MCF 10A (cell line): ENCODE results near the gene FOXP1. TPM values are rescaled to one million over a fixed set of nuclear protein-coding genes. Genes with fewer than 3 reads are reported as not detected.

Source experiments
- BruUV-seq: library from RNA; stranded (reverse); fragments of 400-500 nt; replicated peaks from 2 replicates; lab custom pipeline; 2021; lab: Mats Ljungman, UMichigan
- CTCF ChIA-PET: fragments of 300-600 bp; sonication (Branson Sonifier 250); formaldehyde crosslinking; extraction: SDS; loops from one replicate; lab custom pipeline; 2021; ENCODE audit warnings: antibody characterized with exemption, inconsistent platforms; lab: Yijun Ruan, JAX
- POLR2A ChIA-PET: fragments of 300-600, 350-650 bp; sonication (Branson Sonifier 250); formaldehyde crosslinking; extraction: SDS; loops from one replicate; lab custom pipeline; 2020; ENCODE audit warnings: antibody characterized with exemption, inconsistent platforms; lab: Yijun Ruan, JAX
- DNase-seq: peaks from one replicate; pipeline ENCODE4 v3.0.0-alpha.2; 2018; ENCODE audit not compliant: unreplicated experiment
- H3K27ac Mint-ChIP-seq: one replicate; pipeline ENCODE4 v1.8.0; 2022; ENCODE audit warnings: mild to moderate bottlenecking, low read depth, mixed read lengths; ENCODE audit not compliant: unreplicated experiment
- H3K27me3 Mint-ChIP-seq: one replicate; pipeline ENCODE4 v1.8.0; 2022; ENCODE audit warnings: mixed read lengths; ENCODE audit not compliant: insufficient read depth, unreplicated experiment
- H3K36me3 Mint-ChIP-seq: one replicate; pipeline ENCODE4 v1.8.0; 2022; ENCODE audit warnings: mild to moderate bottlenecking, moderate library complexity, mixed read lengths; ENCODE audit not compliant: insufficient read depth, unreplicated experiment
- H3K4me1 Mint-ChIP-seq: one replicate; pipeline ENCODE4 v1.8.0; 2022; ENCODE audit warnings: mixed read lengths; ENCODE audit not compliant: insufficient read depth, unreplicated experiment
- H3K4me3 Mint-ChIP-seq: one replicate; pipeline ENCODE4 v1.8.0; 2022; ENCODE audit warnings: mild to moderate bottlenecking, moderate library complexity, mixed read lengths; ENCODE audit not compliant: unreplicated experiment
- H3K9me3 Mint-ChIP-seq: one replicate; pipeline ENCODE4 v1.8.0; 2022; ENCODE audit warnings: mixed read lengths; ENCODE audit not compliant: unreplicated experiment
- CTCF ChIP-seq: fragments of 200-600 bp; IDR thresholded peaks from one replicate; pipeline ENCODE4 v1.8.0; 2022; ENCODE audit warnings: antibody characterized with exemption, mild to moderate bottlenecking; ENCODE audit not compliant: unreplicated experiment
- intact Hi-C: fragments of 100-400 bp; cut with micrococcal nuclease; formaldehyde crosslinking; loops from 2 replicates; pipeline ENCODE4 v1.14.1; 2022
- total RNA-seq: library from RNA; stranded (reverse); gene quantifications from 2 replicates; pipeline ENCODE4 v1.2.3, GENCODE V29; 2022

FOXP1 gene
- total RNA-seq, 1 experiment from 2014 or later = 49.0 TPM

GRCh38 chr3:71152039-71152891 lies 431.3 kb downstream of the FOXP1 start:
- no TSS peak for BruUV-seq

GRCh38 chr3:71149959-71150954 lies 433.3 kb downstream of the FOXP1 start:
- no TSS peak for BruUV-seq

More at GRCh38 chr3:71152039-71152891, 431.3 kb downstream of the FOXP1 start:
- ChIA-PET POLR2A (interaction anchor here (0.7 kb wide), 1 partner anchor 295 kb away, joined by 3 read pairs; no protein-coding TSS in a partner anchor), CTCF (interaction anchor here (0.6 to 0.9 kb wide), 3 partner anchors 9 to 622 kb away, joined by 3 read pairs; no protein-coding TSS in a partner anchor)
- intact Hi-C loops = no loop called here
- DNase-seq = no peak
- Mint-ChIP-seq H3K27ac (no peak overlapping the region), H3K27me3 (no peaks in the 10 kb centered on the region), H3K4me3 (no peak overlapping the region), H3K9me3 (no peaks in the 10 kb centered on the region), H3K36me3 (peaks cover 6% of the 10 kb centered on the region), H3K4me1 (peaks cover 11% of the 10 kb centered on the region)
- no peak for TF ChIP-seq CTCF

GRCh38 chr3:71148455-71149060 lies 435.0 kb downstream of the FOXP1 start:
- Mint-ChIP-seq H3K4me3 (no peak overlapping the region), H3K4me1 (peaks cover 5% of the 10 kb centered on the region), H3K27me3 (no peaks in the 10 kb centered on the region), H3K27ac (no peak overlapping the region), H3K9me3 (no peaks in the 10 kb centered on the region), H3K36me3 (no peaks in the 10 kb centered on the region)
- no TSS peak for BruUV-seq
- CTCF ChIA-PET = interaction anchor here (0.6 kb wide), 1 partner anchor 595 kb away, joined by 3 read pairs; no protein-coding TSS in a partner anchor
- intact Hi-C loops = no loop called here
- no peak for TF ChIP-seq CTCF
- no peak for DNase-seq
- POLR2A ChIA-PET = no interaction called here

More at GRCh38 chr3:71149959-71150954, 433.3 kb downstream of the FOXP1 start:
- ChIA-PET POLR2A (no interaction called here), CTCF (no interaction called here)
- no peak for DNase-seq
- no peaks in the 10 kb centered on the region for H3K4me1 Mint-ChIP-seq
- H3K36me3 Mint-ChIP-seq = no peaks in the 10 kb centered on the region
- H3K27me3 Mint-ChIP-seq = no peaks in the 10 kb centered on the region
- no peak overlapping the region for H3K4me3 Mint-ChIP-seq
- intact Hi-C loops = no loop called here
- TF ChIP-seq CTCF = no peak
- H3K27ac Mint-ChIP-seq = no peak overlapping the region
- no peaks in the 10 kb centered on the region for H3K9me3 Mint-ChIP-seq
